ENCODE measurements around the gene CLK2. TPM values are rescaled to one million over a fixed set of nuclear protein-coding genes. Genes with fewer than 3 reads are reported as not detected.

The CLK2 gene
- total and polyA plus RNA-seq, 9 of the 15 experiments (the other 6 are each of a cell fraction or from before 2014, with no cell fraction given), result 13.5 to 81.4 (median 39.6) TPM

DNA sequence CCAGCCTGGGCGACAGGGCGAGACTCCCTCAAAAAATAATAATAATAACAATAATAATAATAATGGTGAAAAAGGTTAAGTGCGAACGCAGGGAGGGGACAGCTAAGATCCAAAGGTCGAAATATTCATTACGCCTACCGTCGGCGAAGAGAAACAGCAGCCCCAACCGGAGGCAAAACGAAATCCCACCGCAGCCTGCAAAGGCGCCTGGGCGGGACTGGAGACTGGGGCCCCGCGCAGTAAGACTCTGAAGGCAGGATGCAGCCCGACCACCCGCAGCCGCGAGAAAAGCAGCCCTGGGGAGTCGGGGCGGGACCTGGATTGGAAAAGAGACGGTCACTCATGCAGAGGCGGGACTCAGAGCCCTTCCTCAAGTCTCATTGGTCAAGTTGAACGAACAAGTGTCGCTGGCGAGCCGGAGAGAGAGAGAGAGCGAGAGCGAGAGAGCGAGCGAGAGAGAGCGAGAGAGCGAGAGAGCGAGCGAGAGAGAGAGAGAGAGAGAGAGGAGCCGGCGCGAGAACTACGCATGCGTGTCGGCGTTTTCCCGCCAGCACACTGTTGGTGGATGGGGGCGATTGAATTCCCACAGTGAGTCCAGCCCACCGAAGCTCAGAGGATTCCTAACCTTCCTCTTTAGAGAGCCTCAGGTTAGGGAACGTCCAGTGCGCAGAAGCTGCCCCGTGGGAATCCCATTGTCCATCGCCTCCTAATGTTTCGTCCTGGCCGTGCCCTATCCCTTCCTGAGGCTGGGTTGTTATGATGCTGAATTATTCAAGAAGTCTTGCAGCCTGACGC, 28.7 kb downstream of the CLK2 start (continued):
- TF ChIP-seq ZBTB40 (IDR thresholded peaks at IDR 0.05) (peak; percentile 61), ZBTB40 (CRISPR knock-in tag; IDR thresholded peaks at IDR 0.05) (no peak), ZFX (CRISPR knock-in tag; IDR thresholded peaks at IDR 0.05) (peak; percentile 47), NFATC3 (IDR thresholded peaks at IDR 0.05) (peak; percentile 85), ZNF561 (CRISPR knock-in tag; conservative IDR thresholded peaks at IDR 0.05) (no peak), GTF2B (IDR thresholded peaks at IDR 0.05; ENCODE audit: extremely low read depth, insufficient read length) (no peak), ZNF695 (CRISPR knock-in tag; IDR thresholded peaks at IDR 0.05) (no peak), ZNF445 (CRISPR knock-in tag; IDR thresholded peaks at IDR 0.05; ENCODE audit: low read depth) (no peak), CBX5 (IDR thresholded peaks at IDR 0.05; ENCODE audit: borderline replicate concordance, low read depth) (peak; percentile 53; the same call in 1 of the 2 replicates), SMAD1 (IDR thresholded peaks at IDR 0.05; ENCODE audit: low read depth, low read length, partially characterized antibody) (peak; percentile 84), HSF4 (CRISPR knock-in tag; IDR thresholded peaks at IDR 0.05; ENCODE audit: borderline replicate concordance) (no peak)
- TF ChIP-seq, protein P1, sequence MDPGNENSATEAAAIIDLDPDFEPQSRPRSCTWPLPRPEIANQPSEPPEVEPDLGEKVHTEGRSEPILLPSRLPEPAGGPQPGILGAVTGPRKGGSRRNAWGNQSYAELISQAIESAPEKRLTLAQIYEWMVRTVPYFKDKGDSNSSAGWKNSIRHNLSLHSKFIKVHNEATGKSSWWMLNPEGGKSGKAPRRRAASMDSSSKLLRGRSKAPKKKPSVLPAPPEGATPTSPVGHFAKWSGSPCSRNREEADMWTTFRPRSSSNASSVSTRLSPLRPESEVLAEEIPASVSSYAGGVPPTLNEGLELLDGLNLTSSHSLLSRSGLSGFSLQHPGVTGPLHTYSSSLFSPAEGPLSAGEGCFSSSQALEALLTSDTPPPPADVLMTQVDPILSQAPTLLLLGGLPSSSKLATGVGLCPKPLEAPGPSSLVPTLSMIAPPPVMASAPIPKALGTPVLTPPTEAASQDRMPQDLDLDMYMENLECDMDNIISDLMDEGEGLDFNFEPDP (CRISPR knock-in tag; IDR thresholded peaks at IDR 0.05), result no peak
- TF ChIP-seq, protein P2, sequence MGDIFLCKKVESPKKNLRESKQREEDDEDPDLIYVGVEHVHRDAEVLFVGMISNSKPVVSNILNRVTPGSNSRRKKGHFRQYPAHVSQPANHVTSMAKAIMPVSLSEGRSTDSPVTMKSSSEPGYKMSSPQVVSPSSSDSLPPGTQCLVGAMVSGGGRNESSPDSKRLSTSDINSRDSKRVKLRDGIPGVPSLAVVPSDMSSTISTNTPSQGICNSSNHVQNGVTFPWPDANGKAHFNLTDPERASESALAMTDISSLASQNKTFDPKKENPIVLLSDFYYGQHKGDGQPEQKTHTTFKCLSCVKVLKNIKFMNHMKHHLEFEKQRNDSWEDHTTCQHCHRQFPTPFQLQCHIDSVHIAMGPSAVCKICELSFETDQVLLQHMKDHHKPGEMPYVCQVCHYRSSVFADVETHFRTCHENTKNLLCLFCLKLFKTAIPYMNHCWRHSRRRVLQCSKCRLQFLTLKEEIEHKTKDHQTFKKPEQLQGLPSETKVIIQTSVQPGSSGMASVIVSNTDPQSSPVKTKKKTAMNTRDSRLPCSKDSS (IDR thresholded peaks at IDR 0.05; ENCODE audit: low read depth, partially characterized antibody), result no peak
